PC-9 (cell line): ENCODE data around the gene CA5A.

ENCODE experiments used
- EZH2 ChIP-seq: fragments of 200-600 bp; sonication (generic); IDR thresholded peaks from 2 replicates; pipeline ENCODE4 v1.8.0; 2017; ENCODE audit warnings: antibody characterized with exemption, low read depth
- TF ChIP-seq, protein P1 (sequence below): fragments of 200-600 bp; sonication (generic); conservative IDR thresholded peaks from 2 replicates; pipeline ENCODE4 v1.6.1; 2017; ENCODE audit warnings: mixed run types, antibody characterized with exemption, mild to moderate bottlenecking, moderate library complexity

DNA sequence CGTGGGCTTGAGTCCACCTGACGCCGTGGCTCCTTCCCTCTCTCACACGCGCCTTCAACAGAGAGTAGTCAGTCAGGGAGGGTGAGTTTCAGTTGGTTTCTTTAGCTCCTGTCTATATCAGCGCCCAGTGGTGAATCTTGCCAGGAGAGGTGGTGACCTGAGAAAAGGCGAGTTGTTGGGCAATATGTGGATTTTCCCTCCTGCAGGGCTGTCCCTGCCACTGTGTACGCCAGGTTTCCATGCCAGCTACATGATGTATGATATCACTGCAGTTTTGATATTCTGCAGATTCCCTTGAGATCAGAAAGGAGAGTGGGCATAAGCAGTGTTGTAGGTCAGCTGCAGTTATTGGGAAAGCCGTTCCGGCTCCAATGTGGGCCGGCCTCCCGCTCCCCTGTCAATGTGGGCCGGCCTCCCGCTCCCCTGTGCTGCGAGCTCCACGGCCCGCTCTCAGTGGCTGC lies 46.3 kb upstream of the CA5A start:
- TF ChIP-seq, protein P1, sequence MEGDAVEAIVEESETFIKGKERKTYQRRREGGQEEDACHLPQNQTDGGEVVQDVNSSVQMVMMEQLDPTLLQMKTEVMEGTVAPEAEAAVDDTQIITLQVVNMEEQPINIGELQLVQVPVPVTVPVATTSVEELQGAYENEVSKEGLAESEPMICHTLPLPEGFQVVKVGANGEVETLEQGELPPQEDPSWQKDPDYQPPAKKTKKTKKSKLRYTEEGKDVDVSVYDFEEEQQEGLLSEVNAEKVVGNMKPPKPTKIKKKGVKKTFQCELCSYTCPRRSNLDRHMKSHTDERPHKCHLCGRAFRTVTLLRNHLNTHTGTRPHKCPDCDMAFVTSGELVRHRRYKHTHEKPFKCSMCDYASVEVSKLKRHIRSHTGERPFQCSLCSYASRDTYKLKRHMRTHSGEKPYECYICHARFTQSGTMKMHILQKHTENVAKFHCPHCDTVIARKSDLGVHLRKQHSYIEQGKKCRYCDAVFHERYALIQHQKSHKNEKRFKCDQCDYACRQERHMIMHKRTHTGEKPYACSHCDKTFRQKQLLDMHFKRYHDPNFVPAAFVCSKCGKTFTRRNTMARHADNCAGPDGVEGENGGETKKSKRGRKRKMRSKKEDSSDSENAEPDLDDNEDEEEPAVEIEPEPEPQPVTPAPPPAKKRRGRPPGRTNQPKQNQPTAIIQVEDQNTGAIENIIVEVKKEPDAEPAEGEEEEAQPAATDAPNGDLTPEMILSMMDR = no peak
- TF ChIP-seq EZH2 = no peak
